GM12878 (cell line): ENCODE data around the gene ACYP2. TPM values are rescaled to one million over a fixed set of nuclear protein-coding genes. Genes with fewer than 3 reads are reported as not detected.

Source experiments
- BACH1 ChIP-seq: fragments of 450-650 bp; IDR thresholded peaks from 2 replicates; pipeline ENCODE4 v1.6.1; 2017; ENCODE audit warnings: mild to moderate bottlenecking, borderline replicate concordance
- CTCF ChIP-seq, 3 experiments: IDR thresholded peaks in 2 of 3; conservative IDR thresholded peaks in 1 of 3; 2 replicates each; pipeline ENCODE4 v1.5.1; 2011; ENCODE audit warnings: low read depth in 3 of 3, low read length in 3 of 3, mild to moderate bottlenecking in 3 of 3, control low read depth in 2 of 3, moderate library complexity in 2 of 3, inconsistent platforms in 1 of 3, mixed read lengths in 1 of 3; ENCODE audit not compliant: control insufficient read depth in 2 of 3, insufficient read depth in 1 of 3; ENCODE audit errors: extremely low read depth in 1 of 3
- ESRRA ChIP-seq: IDR thresholded peaks from 2 replicates; pipeline ENCODE4 v1.6.1; 2012; ENCODE audit warnings: mild to moderate bottlenecking, low read length, improper control_type of control experiment
- ETV6 ChIP-seq, 2 experiments: fragments of 450-650 bp in 1 of 2; IDR thresholded peaks in 1 of 2; conservative IDR thresholded peaks in 1 of 2; 2 replicates each; pipeline ENCODE4 v1.6.1; 2014; ENCODE audit warnings: antibody characterized with exemption in 1 of 2, borderline replicate concordance in 1 of 2, low read depth in 1 of 2, mild to moderate bottlenecking in 1 of 2, moderate library complexity in 1 of 2
- GABPA ChIP-seq: IDR thresholded peaks from 2 replicates; pipeline ENCODE4 v1.6.1; 2014; ENCODE audit warnings: antibody characterized with exemption, low read depth, mild to moderate bottlenecking, inconsistent platforms
- KAT2A ChIP-seq: conservative IDR thresholded peaks from 2 replicates; pipeline ENCODE4 v1.6.1; 2011; ENCODE audit warnings: low read depth, low read length; ENCODE audit not compliant: control insufficient read depth
- NR2F1 ChIP-seq: fragments of 450-650 bp; conservative IDR thresholded peaks from 2 replicates; pipeline ENCODE4 v1.6.1; 2017; ENCODE audit warnings: mild to moderate bottlenecking
- SKIL ChIP-seq: fragments of 450-650 bp; IDR thresholded peaks from 2 replicates; pipeline ENCODE4 v1.6.1; 2017; ENCODE audit warnings: mild to moderate bottlenecking, low read depth, inconsistent platforms; ENCODE audit not compliant: poor library complexity, severe bottlenecking
- SMARCA5 ChIP-seq: fragments of 450-650 bp; IDR thresholded peaks from 2 replicates; pipeline ENCODE4 v1.6.1; 2017; ENCODE audit warnings: mild to moderate bottlenecking
- TCF3 ChIP-seq: IDR thresholded peaks from 2 replicates; pipeline ENCODE4 v1.6.1; 2012; ENCODE audit warnings: low read depth, mild to moderate bottlenecking, low read length, borderline replicate concordance; ENCODE audit not compliant: insufficient read depth
- ZNF622 ChIP-seq: fragments of 450-650 bp; IDR thresholded peaks from 2 replicates; pipeline ENCODE4 v1.6.1; 2017; ENCODE audit warnings: mild to moderate bottlenecking, inconsistent platforms
- polyA plus RNA-seq, 11 experiments: library from polyadenylated mRNA; depleted of rRNA in 4 of 11; unstranded in 6 of 11; stranded (reverse) in 5 of 11; fragments of >200 nt; fragmentation: Nextera tagmentation in 4 of 11; fragmentation: Illumina TruSeq in 1 of 11; extraction: Ambion mirVana in 4 of 11; extraction: Trizol in 1 of 11; gene quantifications; 1 replicate in 1 of 11; 2 replicates in 10 of 11; pipeline versions ENCODE4 v1.2.1 to v1.2.3, GENCODE V29; 2011 to 2016; ENCODE audit warnings: inconsistent platforms in 2 of 11, missing spikeins in 2 of 11, low read depth in 1 of 11
- total RNA-seq, 4 experiments: library from RNA; depleted of rRNA in 3 of 4; stranded (reverse); fragments of >200 nt in 3 of 4; fragmentation: Illumina TruSeq in 1 of 4; extraction: Trizol in 1 of 4; gene quantifications; 2 replicates each; pipeline versions ENCODE4 v1.2.1 to v1.2.3, GENCODE V29; 2013 to 2021
- TF ChIP-seq, protein P1 (sequence below): fragments of 150-350 bp; IDR thresholded peaks from 2 replicates; pipeline ENCODE4 v1.6.1; 2014; ENCODE audit warnings: mild to moderate bottlenecking, low read depth, low read length
- TF ChIP-seq, protein P2 (sequence below): fragments of 450-650 bp; formaldehyde crosslinking; IDR thresholded peaks from 2 replicates; pipeline ENCODE4 v1.4.0; 2022; ENCODE audit warnings: mild to moderate bottlenecking, moderate library complexity
- TF ChIP-seq, protein P3 (sequence below): fragments of 150-350 bp; IDR thresholded peaks from 2 replicates; pipeline ENCODE4 v1.6.1; 2016; ENCODE audit warnings: low read depth, low read length

The ACYP2 gene
- total and polyA plus RNA-seq, 10 of the 15 experiments (the other 5 are each of a cell fraction or from before 2014, with no cell fraction given), result 4.2 to 16.3 (median 9.0) TPM

DNA sequence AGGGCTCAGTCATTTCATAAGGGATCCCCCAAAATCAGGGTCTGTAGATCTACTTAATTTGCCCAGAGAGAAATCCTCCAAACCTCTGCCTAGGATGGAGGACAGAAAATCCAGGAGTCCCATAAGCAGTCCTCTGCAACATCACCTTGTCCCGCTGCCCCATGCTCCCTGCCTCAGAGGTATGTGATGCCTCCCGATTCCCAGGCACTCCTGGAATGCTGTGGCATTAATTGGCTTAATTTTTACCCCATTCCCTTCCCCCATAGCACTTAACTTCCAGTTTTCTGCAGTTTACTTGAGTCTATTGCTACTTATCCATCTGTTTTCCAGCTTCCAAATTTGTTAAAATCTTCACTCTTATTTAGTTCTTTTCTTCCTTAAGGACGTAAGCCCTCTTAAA lies 232.2 kb downstream of the ACYP2 start (continued):
- TF ChIP-seq SKIL (no peak), CTCF (IDR thresholded peaks at IDR 0.05 in 2 of 3, conservative IDR thresholded peaks at IDR 0.05 in 1 of 3; ENCODE audit: control insufficient read depth in 2 of 3, extremely low read depth in 1 of 3, insufficient read depth in 1 of 3, low read depth in 3 of 3, low read length in 3 of 3) (no peak), ETV6 (conservative IDR thresholded peaks at IDR 0.05 in 1 of 2, IDR thresholded peaks at IDR 0.05 in 1 of 2; ENCODE audit: borderline replicate concordance in 1 of 2, low read depth in 1 of 2) (no peak), TCF3 (no peak), GABPA (no peak), SMARCA5 (no peak), ZNF622 (no peak), BACH1 (no peak), NR2F1 (no peak), ESRRA (no peak), KAT2A (no peak)
- TF ChIP-seq, protein P1, sequence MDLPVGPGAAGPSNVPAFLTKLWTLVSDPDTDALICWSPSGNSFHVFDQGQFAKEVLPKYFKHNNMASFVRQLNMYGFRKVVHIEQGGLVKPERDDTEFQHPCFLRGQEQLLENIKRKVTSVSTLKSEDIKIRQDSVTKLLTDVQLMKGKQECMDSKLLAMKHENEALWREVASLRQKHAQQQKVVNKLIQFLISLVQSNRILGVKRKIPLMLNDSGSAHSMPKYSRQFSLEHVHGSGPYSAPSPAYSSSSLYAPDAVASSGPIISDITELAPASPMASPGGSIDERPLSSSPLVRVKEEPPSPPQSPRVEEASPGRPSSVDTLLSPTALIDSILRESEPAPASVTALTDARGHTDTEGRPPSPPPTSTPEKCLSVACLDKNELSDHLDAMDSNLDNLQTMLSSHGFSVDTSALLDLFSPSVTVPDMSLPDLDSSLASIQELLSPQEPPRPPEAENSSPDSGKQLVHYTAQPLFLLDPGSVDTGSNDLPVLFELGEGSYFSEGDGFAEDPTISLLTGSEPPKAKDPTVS, result no peak
- TF ChIP-seq, protein P2, sequence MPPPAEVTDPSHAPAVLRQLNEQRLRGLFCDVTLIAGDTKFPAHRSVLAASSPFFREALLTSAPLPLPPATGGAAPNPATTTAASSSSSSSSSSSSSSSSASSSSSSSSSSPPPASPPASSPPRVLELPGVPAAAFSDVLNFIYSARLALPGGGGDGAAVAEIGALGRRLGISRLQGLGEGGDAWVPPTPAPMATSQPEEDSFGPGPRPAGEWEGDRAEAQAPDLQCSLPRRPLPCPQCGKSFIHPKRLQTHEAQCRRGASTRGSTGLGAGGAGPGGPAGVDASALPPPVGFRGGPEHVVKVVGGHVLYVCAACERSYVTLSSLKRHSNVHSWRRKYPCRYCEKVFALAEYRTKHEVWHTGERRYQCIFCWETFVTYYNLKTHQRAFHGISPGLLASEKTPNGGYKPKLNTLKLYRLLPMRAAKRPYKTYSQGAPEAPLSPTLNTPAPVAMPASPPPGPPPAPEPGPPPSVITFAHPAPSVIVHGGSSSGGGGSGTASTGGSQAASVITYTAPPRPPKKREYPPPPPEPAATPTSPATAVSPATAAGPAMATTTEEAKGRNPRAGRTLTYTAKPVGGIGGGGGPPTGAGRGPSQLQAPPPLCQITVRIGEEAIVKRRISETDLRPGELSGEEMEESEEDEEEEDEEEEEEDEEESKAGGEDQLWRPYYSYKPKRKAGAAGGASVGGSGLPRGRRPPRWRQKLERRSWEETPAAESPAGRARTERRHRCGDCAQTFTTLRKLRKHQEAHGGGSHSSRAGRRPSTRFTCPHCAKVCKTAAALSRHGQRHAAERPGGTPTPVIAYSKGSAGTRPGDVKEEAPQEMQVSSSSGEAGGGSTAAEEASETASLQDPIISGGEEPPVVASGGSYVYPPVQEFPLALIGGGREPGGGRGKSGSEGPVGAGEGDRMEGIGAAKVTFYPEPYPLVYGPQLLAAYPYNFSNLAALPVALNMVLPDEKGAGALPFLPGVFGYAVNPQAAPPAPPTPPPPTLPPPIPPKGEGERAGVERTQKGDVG (CRISPR knock-in tag), result no peak
- TF ChIP-seq, protein P3, sequence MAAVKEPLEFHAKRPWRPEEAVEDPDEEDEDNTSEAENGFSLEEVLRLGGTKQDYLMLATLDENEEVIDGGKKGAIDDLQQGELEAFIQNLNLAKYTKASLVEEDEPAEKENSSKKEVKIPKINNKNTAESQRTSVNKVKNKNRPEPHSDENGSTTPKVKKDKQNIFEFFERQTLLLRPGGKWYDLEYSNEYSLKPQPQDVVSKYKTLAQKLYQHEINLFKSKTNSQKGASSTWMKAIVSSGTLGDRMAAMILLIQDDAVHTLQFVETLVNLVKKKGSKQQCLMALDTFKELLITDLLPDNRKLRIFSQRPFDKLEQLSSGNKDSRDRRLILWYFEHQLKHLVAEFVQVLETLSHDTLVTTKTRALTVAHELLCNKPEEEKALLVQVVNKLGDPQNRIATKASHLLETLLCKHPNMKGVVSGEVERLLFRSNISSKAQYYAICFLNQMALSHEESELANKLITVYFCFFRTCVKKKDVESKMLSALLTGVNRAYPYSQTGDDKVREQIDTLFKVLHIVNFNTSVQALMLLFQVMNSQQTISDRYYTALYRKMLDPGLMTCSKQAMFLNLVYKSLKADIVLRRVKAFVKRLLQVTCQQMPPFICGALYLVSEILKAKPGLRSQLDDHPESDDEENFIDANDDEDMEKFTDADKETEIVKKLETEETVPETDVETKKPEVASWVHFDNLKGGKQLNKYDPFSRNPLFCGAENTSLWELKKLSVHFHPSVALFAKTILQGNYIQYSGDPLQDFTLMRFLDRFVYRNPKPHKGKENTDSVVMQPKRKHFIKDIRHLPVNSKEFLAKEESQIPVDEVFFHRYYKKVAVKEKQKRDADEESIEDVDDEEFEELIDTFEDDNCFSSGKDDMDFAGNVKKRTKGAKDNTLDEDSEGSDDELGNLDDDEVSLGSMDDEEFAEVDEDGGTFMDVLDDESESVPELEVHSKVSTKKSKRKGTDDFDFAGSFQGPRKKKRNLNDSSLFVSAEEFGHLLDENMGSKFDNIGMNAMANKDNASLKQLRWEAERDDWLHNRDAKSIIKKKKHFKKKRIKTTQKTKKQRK, result no peak
